ENCODE measurements around the gene TMEM54. TPM values are rescaled to one million over a fixed set of nuclear protein-coding genes. Genes with fewer than 3 reads are reported as not detected.
"Not testable (repeated sequence)": the region's sequence is repeated elsewhere in the genome, so short reads cannot be mapped to it uniquely, and the experiment has no call there.

The TMEM54 gene
- total RNA-seq, 1 donor, result 38.4 TPM

- TF ChIP-seq CTCF (IDR thresholded peaks at IDR 0.05; ENCODE audit: insufficient read depth, low read length), result no peak
- H3K4me3 ChIP-seq (ENCODE audit: low read depth, low read length), result no peak overlapping the region
- peak; percentile 44 for DNase-seq (ENCODE audit: low read depth)
These were observed 6.2 kb upstream of the TMEM54 start for GRCh38 chr1:32907435-32907834.

GRCh38 chr1:32906654-32907053 is 5.5 kb upstream of the TMEM54 start:
- no peak overlapping the region for H3K4me3 ChIP-seq (ENCODE audit: low read depth, low read length)
- no peak for DNase-seq (ENCODE audit: low read depth)
- no peak for TF ChIP-seq CTCF (IDR thresholded peaks at IDR 0.05; ENCODE audit: insufficient read depth, low read length)

- H3K4me3 ChIP-seq (ENCODE audit: low read depth, low read length); DNase-seq (ENCODE audit: low read depth): not testable (repeated sequence)
These were observed 4.4 kb upstream of the TMEM54 start for GRCh38 chr1:32905588-32905987.

- no peak overlapping the region for H3K4me3 ChIP-seq (ENCODE audit: low read depth, low read length)
- TF ChIP-seq CTCF (IDR thresholded peaks at IDR 0.05; ENCODE audit: insufficient read depth, low read length), result no peak
- no peak for DNase-seq (ENCODE audit: low read depth)
These were observed 3.6 kb upstream of the TMEM54 start for GRCh38 chr1:32904797-32905196.

GRCh38 chr1:32903991-32904785 is 3.0 kb upstream of the TMEM54 start:
- H3K4me3 ChIP-seq (ENCODE audit: low read depth, low read length), result no peak overlapping the region
- TF ChIP-seq CTCF (IDR thresholded peaks at IDR 0.05; ENCODE audit: insufficient read depth, low read length), result no peak
- DNase-seq (ENCODE audit: low read depth), result no peak

- no peak for DNase-seq (ENCODE audit: low read depth)
- H3K4me3 ChIP-seq (ENCODE audit: low read depth, low read length), result no peak overlapping the region
- no peak for TF ChIP-seq CTCF (IDR thresholded peaks at IDR 0.05; ENCODE audit: insufficient read depth, low read length)
These were observed 1.3 kb upstream of the TMEM54 start for GRCh38 chr1:32902535-32902920.

- no peak for TF ChIP-seq CTCF (IDR thresholded peaks at IDR 0.05; ENCODE audit: insufficient read depth, low read length)
- peak overlapping the region; percentile 73 for H3K4me3 ChIP-seq (ENCODE audit: low read depth, low read length)
- no peak for DNase-seq (ENCODE audit: low read depth)
These were observed 790 bp upstream of the TMEM54 start for GRCh38 chr1:32901823-32902534.
